IPS-18a (cell line): Measurements from ENCODE around the gene SULT4A1.

Experiments
- H3K27ac ChIP-seq: one replicate; pipeline ENCODE4 v1.5.1; 2013; ENCODE audit warnings: low read length
- H3K27me3 ChIP-seq: one replicate; pipeline ENCODE4 v1.6.1; 2013; ENCODE audit warnings: mild to moderate bottlenecking, low read length; ENCODE audit not compliant: control insufficient read depth, insufficient read depth
- H3K36me3 ChIP-seq: one replicate; pipeline ENCODE4 v1.6.1; 2013; ENCODE audit warnings: low read depth, low read length; ENCODE audit not compliant: control insufficient read depth
- H3K4me1 ChIP-seq: one replicate; pipeline ENCODE4 v1.6.1; 2013; ENCODE audit warnings: low read depth, low read length; ENCODE audit not compliant: control insufficient read depth
- H3K4me3 ChIP-seq: one replicate; pipeline ENCODE4 v1.5.1; 2013; ENCODE audit warnings: low read length
- H3K9ac ChIP-seq: one replicate; pipeline ENCODE4 v1.6.1; 2013; ENCODE audit warnings: mild to moderate bottlenecking, low read length, moderate library complexity
- H3K9me3 ChIP-seq: one replicate; pipeline ENCODE4 v1.6.1; 2013; ENCODE audit warnings: low read depth, low read length; ENCODE audit not compliant: control insufficient read depth

SULT4A1 gene

GRCh38 chr22:43849731-43850130 is 12.6 kb downstream of the SULT4A1 start:
- Histone ChIP-seq H3K36me3 (no peaks in the 10 kb centered on the region), H3K27me3 (no peaks in the 10 kb centered on the region), H3K4me1 (peaks cover 5% of the 10 kb centered on the region), H3K4me3 (no peak overlapping the region), H3K9me3 (no peaks in the 10 kb centered on the region), H3K27ac (no peak overlapping the region), H3K9ac (no peak overlapping the region)

- H3K4me3 ChIP-seq = no peak overlapping the region
- H3K9ac ChIP-seq = no peak overlapping the region
- H3K36me3 ChIP-seq = no peaks in the 10 kb centered on the region
- no peaks in the 10 kb centered on the region for H3K9me3 ChIP-seq
- no peak overlapping the region for H3K27ac ChIP-seq
- H3K27me3 ChIP-seq = no peaks in the 10 kb centered on the region
- peaks cover 5% of the 10 kb centered on the region for H3K4me1 ChIP-seq
Measured at GRCh38 chr22:43848366-43849171, 13.7 kb downstream of the SULT4A1 start.

DNA sequence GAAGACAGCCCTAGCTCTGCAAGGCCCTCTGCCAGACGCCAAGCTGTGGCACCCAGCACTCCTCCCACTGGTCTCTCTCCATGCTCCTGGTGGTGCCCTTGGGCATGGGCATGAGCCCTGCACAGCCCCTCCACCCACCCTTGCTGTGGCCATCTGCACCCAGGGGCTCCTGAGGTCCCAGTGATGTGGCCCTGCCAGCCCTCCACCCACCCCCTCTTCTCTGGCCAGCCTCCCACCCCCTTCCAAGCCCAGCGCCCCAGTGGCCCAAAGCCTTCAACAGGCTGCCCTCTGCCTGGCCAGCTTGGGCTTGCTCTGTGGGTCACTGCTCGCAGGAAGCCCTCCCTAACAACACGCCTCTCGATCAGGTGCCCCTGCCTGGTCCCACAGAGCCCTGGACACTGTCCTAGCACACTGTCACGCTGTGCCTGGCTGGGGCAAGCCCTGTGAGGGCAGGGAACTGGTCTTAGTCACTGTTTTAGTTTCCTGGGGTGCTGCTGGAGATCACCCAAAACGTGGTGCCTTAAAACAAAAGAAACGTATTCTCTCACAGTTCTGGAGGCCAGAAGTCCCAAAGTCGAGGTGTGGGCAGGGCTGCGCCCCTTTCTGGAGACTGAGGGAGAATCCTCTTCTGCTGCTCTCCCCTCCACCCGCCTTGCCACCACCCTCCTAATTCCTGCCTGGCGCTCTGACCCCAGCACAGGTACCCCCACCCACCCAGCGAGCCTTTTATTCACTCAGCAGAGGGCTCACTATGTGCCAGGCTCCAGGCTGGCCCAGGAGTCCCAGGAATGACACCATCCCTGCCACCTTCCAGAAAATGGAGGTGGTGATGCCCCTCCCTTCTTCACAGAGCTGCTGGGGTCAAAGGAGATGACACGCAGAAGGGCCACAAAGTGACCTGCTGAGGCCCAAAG is 14.7 kb downstream of the SULT4A1 start:
- Histone ChIP-seq H3K4me1 (peaks cover 5% of the 10 kb centered on the region), H3K4me3 (no peak overlapping the region), H3K9me3 (no peaks in the 10 kb centered on the region), H3K9ac (no peak overlapping the region), H3K36me3 (no peaks in the 10 kb centered on the region), H3K27ac (no peak overlapping the region), H3K27me3 (no peaks in the 10 kb centered on the region)

GRCh38 chr22:43846966-43847365 is 15.3 kb downstream of the SULT4A1 start:
- Histone ChIP-seq H3K27me3 (no peaks in the 10 kb centered on the region), H3K9ac (no peak overlapping the region), H3K36me3 (no peaks in the 10 kb centered on the region), H3K9me3 (no peaks in the 10 kb centered on the region), H3K4me3 (no peak overlapping the region), H3K27ac (no peak overlapping the region), H3K4me1 (peaks cover 5% of the 10 kb centered on the region)

- no peaks in the 10 kb centered on the region for H3K36me3 ChIP-seq
- no peaks in the 10 kb centered on the region for H3K27me3 ChIP-seq
- no peak overlapping the region for H3K9ac ChIP-seq
- no peaks in the 10 kb centered on the region for H3K9me3 ChIP-seq
- H3K4me1 ChIP-seq = peaks cover 5% of the 10 kb centered on the region
- no peak overlapping the region for H3K4me3 ChIP-seq
- H3K27ac ChIP-seq = no peak overlapping the region
Measured at GRCh38 chr22:43845981-43846380, 16.3 kb downstream of the SULT4A1 start.

DNA sequence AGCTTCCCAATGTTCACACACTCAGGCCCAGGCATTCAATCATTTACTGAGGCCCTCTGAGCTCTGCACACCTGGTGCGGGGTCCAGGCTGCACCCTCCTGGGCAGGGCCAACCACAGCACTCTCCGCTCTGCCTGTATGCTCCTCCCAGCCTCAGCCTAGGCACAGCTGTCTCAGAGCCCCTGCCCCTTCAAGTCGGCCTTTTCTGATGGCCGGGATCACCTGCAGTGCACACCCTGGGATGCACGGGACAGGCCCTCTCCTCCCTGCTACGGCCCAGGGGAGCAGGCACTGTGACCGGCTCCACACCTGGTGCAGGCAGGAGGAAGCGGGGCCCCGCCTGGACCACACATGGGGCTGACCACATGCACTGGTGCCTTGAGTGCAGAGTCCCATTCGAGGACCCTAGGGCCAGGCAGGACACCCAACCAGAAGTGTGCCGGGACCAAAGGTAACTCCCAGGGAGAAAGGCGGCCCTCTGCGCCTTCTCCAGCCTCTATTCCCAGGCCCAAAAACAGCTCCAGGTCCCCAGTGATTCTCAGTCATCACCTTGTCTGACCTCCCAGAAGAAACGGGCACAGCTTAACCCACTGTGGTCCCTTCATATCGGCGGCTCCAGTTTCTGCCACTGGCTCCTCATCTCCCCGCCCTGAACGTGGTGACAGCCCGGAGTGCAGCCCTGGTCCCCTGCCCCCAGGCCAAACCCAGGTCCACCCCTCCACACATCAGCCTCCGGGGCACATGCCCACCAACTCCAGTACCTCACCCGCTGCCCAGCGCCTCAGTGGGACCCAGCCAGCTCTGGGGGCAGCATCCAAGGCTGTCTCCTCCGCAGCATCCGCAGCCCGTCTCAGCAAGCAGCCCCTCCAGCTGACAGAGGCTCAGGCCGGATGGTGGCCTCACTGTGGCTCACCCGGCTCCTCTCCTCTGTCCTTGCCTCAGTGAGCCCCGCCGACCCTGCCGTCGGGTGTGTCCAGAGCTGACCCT is 17.5 kb downstream of the SULT4A1 start:
- Histone ChIP-seq H3K27me3 (no peaks in the 10 kb centered on the region), H3K36me3 (no peaks in the 10 kb centered on the region), H3K4me3 (no peak overlapping the region), H3K9me3 (no peaks in the 10 kb centered on the region), H3K4me1 (peaks cover 5% of the 10 kb centered on the region), H3K9ac (no peak overlapping the region), H3K27ac (no peak overlapping the region)

DNA sequence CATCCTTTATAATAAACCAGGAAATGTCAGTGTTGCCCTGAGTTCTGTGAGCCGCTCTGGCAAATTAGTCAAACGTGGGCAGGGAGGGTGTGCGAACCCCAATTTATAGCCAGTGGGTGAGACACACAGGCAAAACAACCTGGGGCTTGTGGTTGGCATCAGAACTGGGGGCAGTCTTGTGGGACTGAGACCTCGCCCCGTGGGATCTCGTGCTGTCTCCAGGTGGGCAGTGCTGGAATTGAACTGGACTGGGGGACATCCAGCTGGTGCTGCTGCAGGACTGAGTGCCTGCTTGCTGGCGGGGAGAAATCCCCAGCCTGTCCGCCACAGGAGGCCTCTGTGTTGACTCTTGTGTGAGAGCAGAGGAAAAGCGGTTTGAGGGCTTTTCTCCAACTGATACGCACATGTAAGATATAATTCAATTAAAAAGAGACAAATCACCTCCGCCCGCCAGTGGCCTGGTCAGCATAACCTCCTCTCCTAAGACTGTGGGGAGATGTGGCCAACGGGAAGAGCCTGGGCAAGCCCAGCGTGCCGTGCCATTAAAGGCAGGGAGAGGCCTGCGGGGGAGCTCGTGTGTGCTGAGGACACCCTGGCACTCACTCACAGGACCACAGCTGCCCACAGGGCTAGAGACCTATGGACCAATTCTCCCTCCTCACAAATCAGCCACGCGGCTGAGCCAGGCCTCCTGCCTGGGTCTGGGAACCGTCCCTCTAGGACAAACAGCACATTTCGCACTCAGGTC is 18.4 kb downstream of the SULT4A1 start:
- Histone ChIP-seq H3K4me1 (peaks cover 5% of the 10 kb centered on the region), H3K4me3 (no peak overlapping the region), H3K27ac (no peak overlapping the region), H3K9ac (no peak overlapping the region), H3K27me3 (no peaks in the 10 kb centered on the region), H3K36me3 (no peaks in the 10 kb centered on the region), H3K9me3 (no peaks in the 10 kb centered on the region)

GRCh38 chr22:43841742-43842141 is 20.6 kb downstream of the SULT4A1 start:
- Histone ChIP-seq H3K9me3 (no peaks in the 10 kb centered on the region), H3K27ac (no peak overlapping the region), H3K9ac (no peak overlapping the region), H3K4me1 (peaks cover 5% of the 10 kb centered on the region), H3K27me3 (no peaks in the 10 kb centered on the region), H3K4me3 (no peak overlapping the region), H3K36me3 (peaks cover 15% of the 10 kb centered on the region)

GRCh38 chr22:43840851-43841250 is 21.5 kb downstream of the SULT4A1 start:
- no peak overlapping the region for H3K9ac ChIP-seq
- H3K4me1 ChIP-seq = no peaks in the 10 kb centered on the region
- H3K9me3 ChIP-seq = no peaks in the 10 kb centered on the region
- H3K27ac ChIP-seq = no peak overlapping the region
- H3K36me3 ChIP-seq = peaks cover 16% of the 10 kb centered on the region
- no peak overlapping the region for H3K4me3 ChIP-seq
- H3K27me3 ChIP-seq = no peaks in the 10 kb centered on the region

DNA sequence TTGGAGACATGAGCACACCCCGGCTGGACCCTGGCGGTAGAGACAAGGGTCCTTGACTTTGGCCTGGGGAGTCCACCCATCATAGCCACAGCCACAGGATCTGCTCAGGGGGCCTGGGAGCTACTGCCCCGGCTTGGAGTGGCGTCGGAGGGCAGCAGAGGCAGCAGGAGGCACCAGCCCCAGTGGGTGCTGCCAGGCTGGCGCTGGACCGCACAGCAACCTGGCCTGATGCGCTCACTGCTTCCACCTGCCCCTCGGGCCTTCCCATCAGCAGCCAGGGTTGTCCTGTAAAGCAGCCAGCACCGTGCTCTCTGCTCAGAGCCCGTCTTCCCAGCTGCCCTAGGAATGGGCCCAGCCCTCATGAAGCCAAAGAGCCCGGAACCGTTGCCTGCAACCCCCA is 21.9 kb downstream of the SULT4A1 start:
- H3K27ac ChIP-seq = no peak overlapping the region
- H3K4me1 ChIP-seq = no peaks in the 10 kb centered on the region
- no peak overlapping the region for H3K9ac ChIP-seq
- no peaks in the 10 kb centered on the region for H3K27me3 ChIP-seq
- H3K9me3 ChIP-seq = no peaks in the 10 kb centered on the region
- no peak overlapping the region for H3K4me3 ChIP-seq
- H3K36me3 ChIP-seq = peaks cover 16% of the 10 kb centered on the region
